ENCODE measurements around the gene RP9. TPM values are rescaled to one million over a fixed set of nuclear protein-coding genes. Genes with fewer than 3 reads are reported as not detected.

The RP9 gene
- 10 to 100 TPM in 3 of 4 donors, 1 to 10 TPM in 1; 8.7 to 20.2 (median 12.8) TPM for total RNA-seq

GRCh38 chr7:33109005-33109757 is at the start of gene RP9:
Gene RP9, minus strand, starts transcription at chr7:33109404. Its CDS starts 32 bp downstream, at chr7:33109372.
- TF ChIP-seq CTCF (IDR thresholded peaks at IDR 0.05; ENCODE audit: low read depth): no peak

- no peak for TF ChIP-seq CTCF (IDR thresholded peaks at IDR 0.05; ENCODE audit: low read depth)
Measured at GRCh38 chr7:33157781-33158180, 48.6 kb upstream of the RP9 start.

GRCh38 chr7:33157311-33157710 is 48.1 kb upstream of the RP9 start:
- TF ChIP-seq CTCF (IDR thresholded peaks at IDR 0.05; ENCODE audit: low read depth): no peak

- TF ChIP-seq CTCF (IDR thresholded peaks at IDR 0.05; ENCODE audit: low read depth): no peak
Measured at GRCh38 chr7:33156441-33156840, 47.2 kb upstream of the RP9 start.

- TF ChIP-seq CTCF (IDR thresholded peaks at IDR 0.05; ENCODE audit: low read depth): no peak
Measured at GRCh38 chr7:33155811-33156210, 46.6 kb upstream of the RP9 start.

- no peak for TF ChIP-seq CTCF (IDR thresholded peaks at IDR 0.05; ENCODE audit: low read depth)
Measured at GRCh38 chr7:33152087-33152486, 42.9 kb upstream of the RP9 start.

GRCh38 chr7:33145156-33145555 is 36.0 kb upstream of the RP9 start:
- no peak for TF ChIP-seq CTCF (IDR thresholded peaks at IDR 0.05; ENCODE audit: low read depth)

Measured in subcutaneous adipose tissue (tissue), 4 donors.